GM19452 (cell line): Measurements from ENCODE around the gene C2CD4C.
"Not testable (repeated sequence)": the region's sequence is repeated elsewhere in the genome, so short reads cannot be mapped to it uniquely, and the experiment has no call there.

Experiments
- ATAC-seq: cut with Tn5 transposase; IDR thresholded peaks from one replicate; pipeline ENCODE4 v1.9.1; 2021; ENCODE audit not compliant: unreplicated experiment

The C2CD4C gene

DNA sequence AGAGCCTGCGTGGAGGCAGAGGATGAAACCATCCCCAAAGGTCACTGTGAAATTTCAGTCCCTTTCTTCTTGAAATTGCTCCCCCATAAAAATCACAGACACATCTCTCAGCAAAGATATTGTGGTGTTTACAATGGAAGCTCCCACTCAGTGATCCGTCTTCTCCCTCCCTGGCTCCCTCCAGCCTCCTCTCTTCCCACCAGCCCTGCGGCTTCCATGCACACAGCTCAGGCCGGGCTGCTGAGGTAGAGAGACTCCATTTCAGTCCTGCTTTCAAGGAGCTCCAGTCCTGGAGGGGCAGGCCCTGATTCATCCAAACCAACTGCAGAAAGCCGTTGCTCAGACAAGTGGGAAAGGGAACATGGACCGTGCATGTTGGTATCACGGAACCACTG lies 40.3 kb downstream of the C2CD4C start:
- ATAC-seq = no peak

DNA sequence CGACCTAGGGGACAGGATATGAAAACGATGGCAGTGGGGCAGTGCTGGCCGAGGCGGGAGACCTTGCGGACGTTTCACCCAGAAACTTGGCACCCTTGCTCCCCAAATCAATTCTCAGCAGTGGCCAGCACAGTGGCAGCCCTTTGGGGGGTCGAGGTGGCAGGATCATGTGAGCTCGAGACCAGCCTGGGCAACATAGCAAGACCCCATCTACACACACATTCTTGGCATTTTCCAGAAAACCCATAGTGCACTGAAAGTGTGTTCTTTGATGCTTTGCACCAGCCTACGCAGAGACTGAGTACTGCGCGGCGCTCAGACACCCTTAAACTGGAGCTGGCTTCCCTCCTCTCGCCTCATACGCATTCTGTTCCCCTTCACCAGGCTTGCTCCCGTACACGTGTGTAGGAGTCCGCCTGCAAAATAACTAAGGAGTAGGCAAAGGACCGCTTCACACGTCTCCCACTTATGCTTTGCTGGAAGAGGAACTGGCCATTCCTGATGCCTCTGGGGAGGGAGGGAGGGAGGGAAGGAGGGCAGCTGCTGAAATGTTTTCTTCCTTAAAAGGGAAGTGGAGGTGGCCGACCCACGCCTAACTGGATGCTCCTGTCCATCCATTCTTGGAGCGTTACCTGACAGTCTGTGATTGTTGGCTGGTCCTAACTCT lies 40.9 kb downstream of the C2CD4C start:
- no peak for ATAC-seq

DNA sequence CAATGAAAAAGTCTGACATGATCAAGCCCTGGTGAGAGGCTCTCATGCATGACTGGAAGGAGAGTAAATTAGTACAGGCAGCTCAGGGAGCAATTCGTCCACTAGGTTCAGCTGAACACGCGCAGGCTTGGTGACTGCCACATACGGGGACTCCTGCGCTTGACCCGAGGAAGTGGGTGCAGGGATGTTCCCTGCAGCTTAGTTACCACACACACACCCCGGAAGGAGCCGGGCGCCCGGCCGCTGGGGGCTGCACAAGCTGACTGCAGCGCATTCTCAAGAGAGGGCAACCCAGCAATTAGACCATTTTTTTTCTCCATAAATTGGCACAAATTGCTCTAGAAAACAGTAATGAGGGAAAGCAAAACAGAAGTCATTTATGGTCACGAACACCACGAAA lies 41.4 kb downstream of the C2CD4C start:
- ATAC-seq = no peak

DNA sequence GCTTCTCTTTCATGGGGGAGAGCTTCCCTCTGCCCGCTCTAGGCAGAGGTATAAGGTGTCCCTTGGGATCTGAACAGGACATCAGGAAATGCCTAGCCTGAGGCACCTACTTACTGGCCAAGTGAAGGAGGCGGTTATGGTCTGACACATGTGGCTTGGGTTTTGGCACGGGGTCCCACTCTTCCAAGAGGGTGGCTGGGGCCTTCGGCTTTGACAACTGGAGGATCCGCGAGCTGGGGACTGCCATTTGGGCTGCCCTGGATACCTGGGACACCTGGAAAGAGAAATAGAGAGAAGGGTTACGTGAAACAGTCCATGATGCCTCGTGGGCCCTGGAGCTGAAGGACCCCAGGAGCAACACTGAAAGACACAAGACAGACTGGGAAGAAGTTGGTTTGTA lies 42.0 kb downstream of the C2CD4C start:
- ATAC-seq = no peak

DNA sequence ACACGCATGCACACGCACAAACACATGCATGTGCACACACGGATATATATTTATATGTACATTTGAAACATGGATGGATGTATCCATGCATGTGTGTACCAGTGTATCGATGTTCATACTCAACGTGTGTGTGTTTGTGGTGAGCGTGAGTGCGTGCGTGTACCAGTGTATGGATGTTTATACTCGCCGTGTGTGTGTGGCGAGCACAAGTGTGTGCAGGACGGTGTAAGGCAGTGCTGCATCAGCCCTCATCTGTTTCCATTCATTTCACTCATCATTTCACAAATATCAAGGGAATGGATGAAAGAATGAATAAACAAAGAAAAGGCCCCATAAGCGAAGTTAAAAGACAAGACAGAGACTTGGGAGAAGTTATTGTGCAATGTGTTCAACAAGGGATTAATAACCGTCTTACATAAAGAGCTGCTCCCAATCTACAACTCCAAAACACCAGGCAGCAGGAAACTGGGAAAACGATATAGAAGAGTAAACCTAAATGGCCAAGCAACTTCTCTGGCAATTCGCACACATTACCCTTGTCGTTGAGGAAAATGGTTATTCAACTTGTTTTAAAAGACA lies 42.7 kb downstream of the C2CD4C start:
- ATAC-seq = no peak

DNA sequence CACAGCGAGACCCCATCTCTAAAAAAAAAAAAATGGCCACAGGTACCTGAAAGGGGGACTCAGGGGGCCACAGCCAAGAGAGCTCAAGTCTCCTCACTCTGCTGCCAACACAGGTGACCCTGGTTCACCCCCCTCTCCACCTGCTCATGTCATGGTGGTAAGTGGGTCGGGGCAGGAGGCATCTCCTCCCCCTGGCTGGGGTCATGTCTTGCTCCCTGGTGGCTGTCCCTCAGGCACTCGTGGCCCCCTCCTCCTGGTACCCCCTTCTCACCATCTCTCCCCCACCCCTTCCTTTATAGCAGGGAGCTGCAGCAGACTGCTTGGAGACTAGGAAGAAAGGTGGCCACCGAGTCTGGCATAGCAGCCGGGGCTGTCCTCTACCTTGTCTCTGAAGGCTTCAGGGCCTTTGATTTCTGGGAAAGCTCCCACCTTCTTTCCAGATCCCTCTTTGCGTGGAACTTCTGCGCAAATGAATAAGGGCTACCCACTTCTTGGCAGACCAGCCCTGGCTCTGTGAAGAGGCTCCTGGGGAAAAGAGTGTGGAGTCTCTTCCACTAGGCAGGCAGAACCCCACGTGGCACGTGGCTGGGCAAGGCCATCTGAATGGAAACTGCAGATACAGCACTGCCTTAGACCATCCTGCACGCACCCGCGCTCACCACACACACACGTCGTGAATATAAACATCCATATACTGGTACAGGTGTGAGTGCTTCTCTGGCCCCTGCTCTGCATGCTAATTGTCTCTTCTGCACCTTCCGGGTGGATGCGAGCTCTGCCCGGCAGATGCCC lies 44.3 kb downstream of the C2CD4C start:
- ATAC-seq = no peak

DNA sequence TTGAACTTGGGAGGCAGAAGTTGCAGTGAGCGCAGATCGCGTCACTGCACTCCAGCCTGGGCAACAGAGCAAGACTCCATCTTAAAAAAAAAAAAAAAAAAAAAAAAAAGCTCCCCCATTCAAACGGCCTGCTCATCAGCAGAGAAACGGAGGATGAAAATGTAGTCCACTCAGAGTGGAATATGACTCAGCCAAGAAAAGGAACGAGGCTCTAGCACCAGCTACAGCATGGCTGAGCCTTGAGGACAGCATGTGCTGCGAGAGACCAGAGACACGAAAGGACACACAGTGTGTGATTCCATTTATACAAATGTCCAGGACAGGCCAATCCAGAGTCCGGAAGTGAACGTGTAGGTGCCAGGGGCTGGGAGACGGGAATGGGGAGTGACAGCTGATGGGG lies 46.3 kb downstream of the C2CD4C start:
- ATAC-seq = no peak

DNA sequence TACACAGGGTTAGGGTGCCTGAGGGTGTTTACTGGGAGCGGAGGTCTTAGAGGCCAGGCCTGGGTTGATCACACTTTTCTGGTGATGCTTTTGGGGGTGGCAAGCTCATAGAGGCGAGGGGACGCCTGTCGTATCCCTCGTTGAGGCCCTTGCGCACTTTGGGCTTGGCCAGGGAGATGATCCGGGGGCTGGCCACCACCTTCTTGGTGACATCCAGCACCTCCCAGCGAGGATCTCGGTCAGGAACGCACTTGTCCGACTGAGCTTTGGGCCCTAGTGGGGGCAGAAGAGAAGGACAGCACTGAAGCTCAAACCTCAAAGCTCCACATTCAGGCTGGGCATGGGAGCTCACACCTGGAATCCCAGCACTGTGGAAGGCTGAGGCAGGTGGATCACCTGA lies 46.8 kb downstream of the C2CD4C start:
- ATAC-seq = no peak

DNA sequence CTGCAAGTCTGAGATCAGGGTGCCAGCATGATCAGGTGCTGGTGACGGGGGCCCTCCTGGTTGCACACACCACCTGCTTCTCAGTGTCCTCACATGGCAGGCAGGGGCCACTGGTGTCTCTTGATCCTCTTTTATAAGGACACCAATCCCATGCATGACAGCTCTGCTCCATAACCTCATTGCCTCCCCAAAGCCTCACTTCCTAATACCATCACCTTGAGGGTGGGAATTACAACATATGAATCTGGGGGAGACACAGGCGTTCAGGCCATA lies 49.4 kb downstream of the C2CD4C start:
- ATAC-seq = no peak

DNA sequence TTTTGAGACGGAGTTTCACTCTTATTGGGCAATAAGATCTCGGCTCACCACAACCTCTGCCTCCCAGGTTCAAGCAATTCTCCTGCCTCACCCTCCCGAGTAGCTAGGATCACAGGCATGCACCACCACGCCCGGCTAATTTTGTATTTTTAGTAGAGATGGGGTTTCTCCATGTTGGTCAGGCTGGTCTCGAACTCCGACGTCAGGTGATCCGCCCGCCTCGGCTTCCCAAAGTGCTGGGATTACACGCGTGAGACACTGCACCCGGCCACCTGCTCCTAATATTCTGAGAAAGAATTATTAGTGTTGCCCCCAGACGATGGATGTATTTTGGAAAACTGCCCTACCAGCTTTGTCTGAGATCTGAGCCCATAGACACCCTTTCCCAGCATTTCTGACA lies 53.4 kb downstream of the C2CD4C start:
- not testable (repeated sequence) for ATAC-seq
